ENCODE data around the gene YTHDC2. TPM values are rescaled to one million over a fixed set of nuclear protein-coding genes. Genes with fewer than 3 reads are reported as not detected.
A peak's percentile ranks its signal among the peaks of the same experiment; 100 is the strongest.

Gene YTHDC2
- total and polyA plus RNA-seq, 8 donors, result 17.6 to 49.3 (median 40.5) TPM

DNA sequence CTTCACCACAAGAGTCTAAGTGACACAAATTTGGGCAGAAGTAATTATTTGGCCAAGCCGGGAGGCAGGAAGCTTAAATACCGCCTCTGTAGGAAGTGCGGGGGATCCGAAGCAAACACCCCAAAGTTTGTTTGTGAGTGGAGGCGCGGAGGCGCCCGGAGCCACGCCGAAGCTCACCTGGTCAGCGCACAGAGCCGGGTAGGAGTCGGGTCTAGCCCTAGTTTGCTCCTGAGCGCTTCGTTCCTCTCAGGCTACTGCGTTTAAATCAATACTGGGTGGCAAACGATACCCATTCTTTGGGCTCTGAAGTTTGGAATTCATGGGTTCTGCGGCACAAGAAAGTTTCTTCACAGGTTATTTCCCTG, 26.1 kb upstream of the YTHDC2 start:
- peak overlapping the region; percentile 42 to 47 for H3K4me3 ChIP-seq
- ATAC-seq (peak; percentile 24), DNase-seq (peak in 1 of 4 donors; percentile 5)
- H3K27ac ChIP-seq, result no peak overlapping the region
- intact Hi-C loops (cut with DNase I), result no loop called here
- peaks cover 0 to 27% of the 10 kb centered on the region in 2 donors for H3K4me1 ChIP-seq
- peaks cover 3 to 95% of the 10 kb centered on the region in 2 donors for H3K27me3 ChIP-seq
- H3K36me3 ChIP-seq, result no peaks in the 10 kb centered on the region
- TF ChIP-seq, protein P1, sequence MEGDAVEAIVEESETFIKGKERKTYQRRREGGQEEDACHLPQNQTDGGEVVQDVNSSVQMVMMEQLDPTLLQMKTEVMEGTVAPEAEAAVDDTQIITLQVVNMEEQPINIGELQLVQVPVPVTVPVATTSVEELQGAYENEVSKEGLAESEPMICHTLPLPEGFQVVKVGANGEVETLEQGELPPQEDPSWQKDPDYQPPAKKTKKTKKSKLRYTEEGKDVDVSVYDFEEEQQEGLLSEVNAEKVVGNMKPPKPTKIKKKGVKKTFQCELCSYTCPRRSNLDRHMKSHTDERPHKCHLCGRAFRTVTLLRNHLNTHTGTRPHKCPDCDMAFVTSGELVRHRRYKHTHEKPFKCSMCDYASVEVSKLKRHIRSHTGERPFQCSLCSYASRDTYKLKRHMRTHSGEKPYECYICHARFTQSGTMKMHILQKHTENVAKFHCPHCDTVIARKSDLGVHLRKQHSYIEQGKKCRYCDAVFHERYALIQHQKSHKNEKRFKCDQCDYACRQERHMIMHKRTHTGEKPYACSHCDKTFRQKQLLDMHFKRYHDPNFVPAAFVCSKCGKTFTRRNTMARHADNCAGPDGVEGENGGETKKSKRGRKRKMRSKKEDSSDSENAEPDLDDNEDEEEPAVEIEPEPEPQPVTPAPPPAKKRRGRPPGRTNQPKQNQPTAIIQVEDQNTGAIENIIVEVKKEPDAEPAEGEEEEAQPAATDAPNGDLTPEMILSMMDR (IDR thresholded peaks at IDR 0.05), result no peak
- H3K9me3 ChIP-seq, result peaks cover 0 to 18% of the 10 kb centered on the region in 2 donors

- DNase-seq, result peak; percentile 73 to 90 (median 82)
- intact Hi-C loops (cut with DNase I), result no loop called here
- ATAC-seq, result peak; percentile 86
- peaks cover 3 to 98% of the 10 kb centered on the region in 2 donors for H3K27me3 ChIP-seq
- H3K9me3 ChIP-seq, result peaks cover 0 to 18% of the 10 kb centered on the region in 2 donors
- no peaks in the 10 kb centered on the region for H3K36me3 ChIP-seq
- peak within 1 kb of the TSS in 1 of 2 donors; percentile 66 for H3K27ac ChIP-seq
- TF ChIP-seq, protein P1 (IDR thresholded peaks at IDR 0.05), result no peak
- H3K4me1 ChIP-seq, result peaks cover 0 to 27% of the 10 kb centered on the region in 2 donors
- peak within 1 kb of the TSS; percentile 42 to 47 for H3K4me3 ChIP-seq
Measured at GRCh38 chr5:113487781-113488644, 25.5 kb upstream of the YTHDC2 start, which contains the start of gene MCC. TSS of gene MCC (minus strand) at chr5:113488453.

- ATAC-seq, result peak; percentile 53
- H3K27ac ChIP-seq, result peak overlapping the region in 1 of 2 donors; percentile 66
- peak in 1 of 4 donors; percentile 38 for DNase-seq
Measured at GRCh38 chr5:113488645-113489184, 24.8 kb upstream of the YTHDC2 start.

GRCh38 chr5:113489299-113489698, 24.2 kb upstream of the YTHDC2 start:
- no peak overlapping the region for H3K4me3 ChIP-seq
- peaks cover 3 to 98% of the 10 kb centered on the region in 2 donors for H3K27me3 ChIP-seq
- no peaks in the 10 kb centered on the region for H3K36me3 ChIP-seq
- ATAC-seq (peak; percentile 82), DNase-seq (peak in 1 of 4 donors; percentile 50)
- intact Hi-C loops (cut with DNase I), result no loop called here
- peak overlapping the region in 1 of 2 donors; percentile 66 for H3K27ac ChIP-seq
- peaks cover 0 to 27% of the 10 kb centered on the region in 2 donors for H3K4me1 ChIP-seq
- H3K9me3 ChIP-seq, result peaks cover 0 to 18% of the 10 kb centered on the region in 2 donors
- TF ChIP-seq, protein P1 (IDR thresholded peaks at IDR 0.05), result no peak

More at GRCh38 chr5:113488645-113489184, 24.8 kb upstream of the YTHDC2 start:
- TF ChIP-seq, protein P1 (IDR thresholded peaks at IDR 0.05), result no peak
- Histone ChIP-seq H3K27me3 (peaks cover 3 to 98% of the 10 kb centered on the region in 2 donors), H3K4me1 (peaks cover 0 to 27% of the 10 kb centered on the region in 2 donors), H3K36me3 (no peaks in the 10 kb centered on the region), H3K9me3 (peaks cover 0 to 18% of the 10 kb centered on the region in 2 donors), H3K4me3 (peak overlapping the region; percentile 42 to 47)
- intact Hi-C loops (cut with DNase I), result no loop called here

DNA sequence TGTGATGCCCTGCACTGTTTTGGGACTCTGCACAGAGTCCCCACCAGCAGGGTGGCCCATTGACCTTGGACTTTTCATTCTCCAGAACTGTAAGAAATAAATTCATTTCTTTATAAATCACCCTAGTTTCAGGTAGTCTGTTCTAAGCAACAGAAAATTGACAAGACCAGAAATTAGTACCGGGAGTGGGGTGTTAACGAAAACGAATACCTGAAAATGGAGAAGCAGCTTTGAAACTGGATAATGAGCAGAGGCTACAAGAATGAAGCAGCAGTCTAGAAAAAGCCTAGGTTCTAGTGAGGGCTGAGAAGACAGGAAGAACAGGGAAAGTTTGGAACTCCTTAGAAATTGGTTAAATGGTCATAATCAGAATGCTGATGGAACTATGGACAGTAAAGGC, 23.2 kb upstream of the YTHDC2 start:
- no peak for ATAC-seq
- Histone ChIP-seq H3K27ac (no peak overlapping the region), H3K4me1 (peaks cover 0 to 27% of the 10 kb centered on the region in 2 donors), H3K9me3 (peaks cover 0 to 18% of the 10 kb centered on the region in 2 donors), H3K27me3 (peaks cover 3 to 92% of the 10 kb centered on the region in 2 donors), H3K4me3 (no peak overlapping the region), H3K36me3 (no peaks in the 10 kb centered on the region)
- no peak for DNase-seq
- intact Hi-C loops (cut with DNase I), result no loop called here
- TF ChIP-seq, protein P1 (IDR thresholded peaks at IDR 0.05), result no peak

All from left lung (tissue), 10 donors.